ENCODE results near the gene GAS6.

GRCh38 chr13:113860665-113861432, 3.0 kb downstream of the GAS6 start:
- TF ChIP-seq CTCF (IDR thresholded peaks at IDR 0.05; ENCODE audit: borderline replicate concordance, extremely low read depth, low read length, poor library complexity, severe bottlenecking) (no peak), EZH2 (IDR thresholded peaks at IDR 0.05; ENCODE audit: borderline replicate concordance, low read depth, low read length, severe bottlenecking) (no peak)

All from DND-41 (cell line).